Keratinocyte (primary cell): ENCODE data around the gene GRAMD1A.

Experiments
- EZH2 ChIP-seq: IDR thresholded peaks from one replicate; pipeline ENCODE4 v1.6.1; 2012; ENCODE audit warnings: inconsistent platforms, mild to moderate bottlenecking, low read length, moderate library complexity
- TF ChIP-seq, protein P1 (sequence below), 3 experiments: IDR thresholded peaks in 1 of 3; conservative IDR thresholded peaks in 1 of 3; optimal IDR thresholded peaks in 1 of 3; 2 replicates in 2 of 3; 3 replicates in 1 of 3; pipeline versions ENCODE3 to v1.5.1; 2011; ENCODE audit warnings: low read length in 3 of 3, mild to moderate bottlenecking in 3 of 3, moderate library complexity in 2 of 3, control low read depth in 1 of 3, inconsistent platforms in 1 of 3; ENCODE audit not compliant: insufficient read depth in 2 of 3; ENCODE audit errors: extremely low read depth in 1 of 3

DNA sequence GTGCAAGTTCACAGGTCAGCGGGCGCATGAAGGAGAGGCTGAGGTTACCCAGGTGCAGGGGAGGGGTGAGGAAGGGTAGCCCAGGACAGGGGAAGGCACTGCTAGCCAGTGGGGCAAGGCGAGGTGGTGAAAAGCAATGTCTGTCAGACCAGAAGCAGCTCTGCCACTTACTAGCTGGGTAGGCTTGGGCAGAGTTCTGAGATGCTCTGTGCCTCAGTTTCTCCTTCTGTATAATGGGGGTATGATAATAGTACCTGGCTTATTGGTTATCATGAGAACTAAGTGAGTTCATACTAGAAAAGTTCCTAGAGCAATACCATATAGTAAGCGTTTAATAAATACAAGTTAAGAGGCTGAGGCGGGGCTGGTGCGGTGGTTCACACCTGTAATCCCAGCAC is 15.8 kb downstream of the GRAMD1A start:
- TF ChIP-seq, protein P1, sequence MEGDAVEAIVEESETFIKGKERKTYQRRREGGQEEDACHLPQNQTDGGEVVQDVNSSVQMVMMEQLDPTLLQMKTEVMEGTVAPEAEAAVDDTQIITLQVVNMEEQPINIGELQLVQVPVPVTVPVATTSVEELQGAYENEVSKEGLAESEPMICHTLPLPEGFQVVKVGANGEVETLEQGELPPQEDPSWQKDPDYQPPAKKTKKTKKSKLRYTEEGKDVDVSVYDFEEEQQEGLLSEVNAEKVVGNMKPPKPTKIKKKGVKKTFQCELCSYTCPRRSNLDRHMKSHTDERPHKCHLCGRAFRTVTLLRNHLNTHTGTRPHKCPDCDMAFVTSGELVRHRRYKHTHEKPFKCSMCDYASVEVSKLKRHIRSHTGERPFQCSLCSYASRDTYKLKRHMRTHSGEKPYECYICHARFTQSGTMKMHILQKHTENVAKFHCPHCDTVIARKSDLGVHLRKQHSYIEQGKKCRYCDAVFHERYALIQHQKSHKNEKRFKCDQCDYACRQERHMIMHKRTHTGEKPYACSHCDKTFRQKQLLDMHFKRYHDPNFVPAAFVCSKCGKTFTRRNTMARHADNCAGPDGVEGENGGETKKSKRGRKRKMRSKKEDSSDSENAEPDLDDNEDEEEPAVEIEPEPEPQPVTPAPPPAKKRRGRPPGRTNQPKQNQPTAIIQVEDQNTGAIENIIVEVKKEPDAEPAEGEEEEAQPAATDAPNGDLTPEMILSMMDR (optimal IDR thresholded peaks at IDR 0.05 in 1 of 3, IDR thresholded peaks at IDR 0.05 in 1 of 3, conservative IDR thresholded peaks at IDR 0.05 in 1 of 3; ENCODE audit: extremely low read depth in 1 of 3, insufficient read depth in 2 of 3, low read length in 3 of 3), result no peak
- no peak for TF ChIP-seq EZH2
